Neutrophil (primary cell): ENCODE results near the gene TCF4.

ENCODE experiments used
- H3K27ac ChIP-seq: fragments of 200-600 bp; sonication (generic); 2 replicates; pipeline ENCODE4 v1.5.1; 2016; ENCODE audit warnings: mild to moderate bottlenecking, moderate library complexity
- H3K27me3 ChIP-seq: fragments of 200-600 bp; sonication (generic); 2 replicates; pipeline ENCODE4 v1.6.0; 2016; ENCODE audit warnings: mild to moderate bottlenecking
- H3K36me3 ChIP-seq: fragments of 200-600 bp; sonication (generic); 2 replicates; pipeline ENCODE4 v1.5.1; 2017
- H3K4me1 ChIP-seq, 2 experiments: fragments of 200-600 bp in 1 of 2; sonication (generic) in 1 of 2; 1 replicate in 1 of 2; 2 replicates in 1 of 2; pipeline versions ENCODE4 v1.5.1 to v1.6.1; 2013 to 2016; ENCODE audit warnings: low read depth in 1 of 2, low read length in 1 of 2, mild to moderate bottlenecking in 1 of 2, moderate library complexity in 1 of 2; ENCODE audit not compliant: control insufficient read depth in 1 of 2, insufficient read depth in 1 of 2
- H3K4me3 ChIP-seq, 2 experiments: fragments of 200-600 bp in 1 of 2; sonication (generic) in 1 of 2; 1 replicate in 1 of 2; 2 replicates in 1 of 2; pipeline ENCODE4 v1.5.1; 2013 to 2016; ENCODE audit warnings: low read depth in 1 of 2, low read length in 1 of 2, mild to moderate bottlenecking in 1 of 2, moderate library complexity in 1 of 2
- H3K9me3 ChIP-seq: fragments of 200-600 bp; sonication (generic); 2 replicates; pipeline ENCODE4 v1.5.1; 2016
- CTCF ChIP-seq: fragments of 200-600 bp; sonication (generic); IDR thresholded peaks from 2 replicates; pipeline ENCODE4 v1.5.1; 2016; ENCODE audit warnings: antibody characterized with exemption

Gene TCF4

GRCh38 chr18:55229682-55230081 is 358.3 kb downstream of the TCF4 start:
- H3K4me1 ChIP-seq = peaks cover 10 to 12% of the 10 kb centered on the region in 2 experiments
- no peak overlapping the region for H3K27ac ChIP-seq
- H3K27me3 ChIP-seq = no peaks in the 10 kb centered on the region
- no peak for TF ChIP-seq CTCF
- no peaks in the 10 kb centered on the region for H3K9me3 ChIP-seq
- H3K36me3 ChIP-seq = no peaks in the 10 kb centered on the region
- no peak overlapping the region for H3K4me3 ChIP-seq

GRCh38 chr18:55228707-55229106 is 359.3 kb downstream of the TCF4 start:
- no peak overlapping the region for H3K27ac ChIP-seq
- peaks cover 0 to 3% of the 10 kb centered on the region in 2 experiments for H3K4me1 ChIP-seq
- H3K4me3 ChIP-seq = no peak overlapping the region
- no peaks in the 10 kb centered on the region for H3K36me3 ChIP-seq
- no peaks in the 10 kb centered on the region for H3K9me3 ChIP-seq
- TF ChIP-seq CTCF = no peak
- no peaks in the 10 kb centered on the region for H3K27me3 ChIP-seq

GRCh38 chr18:55228191-55228590 is 359.8 kb downstream of the TCF4 start:
- Histone ChIP-seq H3K36me3 (no peaks in the 10 kb centered on the region), H3K27me3 (no peaks in the 10 kb centered on the region), H3K4me3 (no peak overlapping the region), H3K27ac (no peak overlapping the region), H3K9me3 (no peaks in the 10 kb centered on the region), H3K4me1 (no peaks in the 10 kb centered on the region)
- no peak for TF ChIP-seq CTCF

- Histone ChIP-seq H3K27ac (no peak overlapping the region), H3K4me3 (no peak overlapping the region), H3K4me1 (no peaks in the 10 kb centered on the region), H3K27me3 (no peaks in the 10 kb centered on the region), H3K9me3 (no peaks in the 10 kb centered on the region), H3K36me3 (no peaks in the 10 kb centered on the region)
- TF ChIP-seq CTCF = no peak
Measured at GRCh38 chr18:55227771-55228170, 360.2 kb downstream of the TCF4 start.

GRCh38 chr18:55226044-55226443 is 361.9 kb downstream of the TCF4 start:
- H3K27ac ChIP-seq = no peak overlapping the region
- no peaks in the 10 kb centered on the region for H3K9me3 ChIP-seq
- no peak overlapping the region for H3K4me3 ChIP-seq
- no peak for TF ChIP-seq CTCF
- H3K4me1 ChIP-seq = no peaks in the 10 kb centered on the region
- H3K27me3 ChIP-seq = no peaks in the 10 kb centered on the region
- H3K36me3 ChIP-seq = no peaks in the 10 kb centered on the region

GRCh38 chr18:55224086-55224625 is 363.8 kb downstream of the TCF4 start:
- TF ChIP-seq CTCF = no peak
- no peaks in the 10 kb centered on the region for H3K36me3 ChIP-seq
- H3K4me3 ChIP-seq = no peak overlapping the region
- no peaks in the 10 kb centered on the region for H3K9me3 ChIP-seq
- H3K4me1 ChIP-seq = no peaks in the 10 kb centered on the region
- H3K27me3 ChIP-seq = no peaks in the 10 kb centered on the region
- no peak overlapping the region for H3K27ac ChIP-seq
